Esophagus squamous epithelium (tissue), 5 donors: Measurements from ENCODE around the gene PPM1K. TPM values are rescaled to one million over a fixed set of nuclear protein-coding genes. Genes with fewer than 3 reads are reported as not detected.

ENCODE experiments used
- DNase-seq: peaks from one replicate; lab custom pipeline; 2025; lab: John Stamatoyannopoulos, UW
- H3K27ac ChIP-seq, 4 donors: fragments of 200-600 bp; sonication (generic); one replicate each; pipeline ENCODE4 v1.5.1; 2016 to 2019; ENCODE audit warnings: mild to moderate bottlenecking in 1 of 4
- H3K27me3 ChIP-seq, 4 donors: fragments of 200-600 bp; sonication (generic); 1 replicate in 3 of 4; 2 replicates in 1 of 4; pipeline versions ENCODE4 v1.5.1 to v1.6.0; 2017 to 2021; ENCODE audit warnings: antibody characterized with exemption in 1 of 4
- H3K36me3 ChIP-seq, 3 donors: fragments of 200-600 bp; sonication (generic); one replicate each; pipeline ENCODE4 v1.5.1; 2016 to 2019
- H3K4me1 ChIP-seq, 3 donors: fragments of 200-600 bp; sonication (generic); one replicate each; pipeline ENCODE4 v1.5.1; 2017 to 2019
- H3K4me3 ChIP-seq, 4 donors: fragments of 200-600 bp; sonication (generic); 1 replicate in 3 of 4; 2 replicates in 1 of 4; pipeline ENCODE4 v1.5.1; 2016 to 2019; ENCODE audit warnings: mild to moderate bottlenecking in 2 of 4, moderate library complexity in 1 of 4
- H3K9me3 ChIP-seq, 3 donors: fragments of 200-600 bp; sonication (generic); one replicate each; pipeline ENCODE4 v1.5.1; 2016 to 2019
- CTCF ChIP-seq, 6 experiments: fragments of 450-650 bp in 4 of 6; fragments of 200-600 bp in 2 of 6; sonication (generic) in 2 of 6; IDR thresholded peaks; one replicate each; pipeline ENCODE4 v1.5.1; 2016 to 2019; ENCODE audit warnings: antibody characterized with exemption in 6 of 6, mild to moderate bottlenecking in 4 of 6, moderate library complexity in 4 of 6
- POLR2A ChIP-seq, 4 donors: fragments of 450-650 bp; IDR thresholded peaks; one replicate each; pipeline ENCODE4 v1.6.1; 2017; ENCODE audit warnings: antibody characterized with exemption in 4 of 4, mild to moderate bottlenecking in 4 of 4, moderate library complexity in 3 of 4
- WGBS, 2 donors: methylation state at CpG; one replicate each; pipeline ENCODE4 v1.1.5; 2018; 5-methylcytosine and 5-hydroxymethylcytosine counted together
- intact Hi-C: fragments of 100-400 bp; cut with DNase I; formaldehyde crosslinking; loops from one replicate; pipeline ENCODE4 v1.15.0; 2022
- total RNA-seq, 4 donors: library from RNA; depleted of rRNA; stranded (reverse); fragments of >200 nt; gene quantifications; one replicate each; pipeline ENCODE4 v1.1.0, GENCODE V29; 2016
- donor health status: DM: yes; HTN: yes; CAD: no.

The PPM1K gene
- total RNA-seq, 4 donors from 2014 or later = 4.4 to 34.0 (median 11.7) TPM

- Histone ChIP-seq H3K27me3 (no peaks in the 10 kb centered on the region), H3K36me3 (peaks cover 0 to 33% (median 0%) of the 10 kb centered on the region in 3 donors), H3K4me1 (peaks cover 3 to 33% (median 7%) of the 10 kb centered on the region in 3 donors), H3K27ac (no peak overlapping the region), H3K9me3 (no peaks in the 10 kb centered on the region), H3K4me3 (no peak overlapping the region)
- TF ChIP-seq CTCF (IDR thresholded peaks at IDR 0.05) (no peak), POLR2A (IDR thresholded peaks at IDR 0.05) (no peak)
- DNase-seq = no peak
- intact Hi-C loops = no loop called here
- 92 to 98% methylated on average over 3 of the region's 3 CpGs for WGBS, 2 donors
These were observed 6.6 kb downstream of the PPM1K start for GRCh38 chr4:88277711-88278225.

GRCh38 chr4:88276952-88277710, 7.2 kb downstream of the PPM1K start:
- no peak overlapping the region for H3K4me3 ChIP-seq
- no peak for TF ChIP-seq POLR2A (IDR thresholded peaks at IDR 0.05)
- TF ChIP-seq CTCF (IDR thresholded peaks at IDR 0.05) = no peak
- H3K4me1 ChIP-seq = peaks cover 0 to 27% (median 3%) of the 10 kb centered on the region in 3 donors
- intact Hi-C loops = no loop called here
- no peaks in the 10 kb centered on the region for H3K27me3 ChIP-seq
- H3K9me3 ChIP-seq = no peaks in the 10 kb centered on the region
- peaks cover 0 to 34% (median 0%) of the 10 kb centered on the region in 3 donors for H3K36me3 ChIP-seq
- WGBS, 2 donors = 86 to 98% methylated on average over 8 of the region's 8 CpGs
- no peak for DNase-seq
- H3K27ac ChIP-seq = no peak overlapping the region

- DNase-seq = no peak
- H3K36me3 ChIP-seq = peaks cover 0 to 43% (median 0%) of the 10 kb centered on the region in 3 donors
- TF ChIP-seq POLR2A (IDR thresholded peaks at IDR 0.05) (no peak), CTCF (IDR thresholded peaks at IDR 0.05) (no peak)
- H3K27ac ChIP-seq = no peak overlapping the region
- WGBS, 2 donors = 84% methylated on average over 4 of the region's 4 CpGs
- intact Hi-C loops = no loop called here
- H3K4me3 ChIP-seq = no peak overlapping the region
- no peaks in the 10 kb centered on the region for H3K9me3 ChIP-seq
- no peaks in the 10 kb centered on the region for H3K27me3 ChIP-seq
- H3K4me1 ChIP-seq = peaks cover 0 to 16% (median 0%) of the 10 kb centered on the region in 3 donors
These were observed 8.3 kb downstream of the PPM1K start for GRCh38 chr4:88275949-88276515.

- Histone ChIP-seq H3K27me3 (no peaks in the 10 kb centered on the region), H3K4me1 (peaks cover 0 to 11% (median 0%) of the 10 kb centered on the region in 3 donors), H3K4me3 (no peak overlapping the region), H3K27ac (no peak overlapping the region), H3K36me3 (peaks cover 0 to 47% (median 0%) of the 10 kb centered on the region in 3 donors), H3K9me3 (no peaks in the 10 kb centered on the region)
- 58 to 59% methylated on average over 1 of the region's 1 CpG for WGBS, 2 donors
- DNase-seq = no peak
- intact Hi-C loops = no loop called here
- no peak for TF ChIP-seq POLR2A (IDR thresholded peaks at IDR 0.05)
- no peak for TF ChIP-seq CTCF (IDR thresholded peaks at IDR 0.05)
These were observed 8.8 kb downstream of the PPM1K start for GRCh38 chr4:88275516-88275915.

GRCh38 chr4:88268913-88269312, 15.4 kb downstream of the PPM1K start:
- WGBS, 2 donors = 89 to 91% methylated on average over 1 of the region's 1 CpG
- Histone ChIP-seq H3K27me3 (no peaks in the 10 kb centered on the region), H3K9me3 (no peaks in the 10 kb centered on the region), H3K36me3 (peaks cover 0 to 71% (median 13%) of the 10 kb centered on the region in 3 donors), H3K4me1 (no peaks in the 10 kb centered on the region), H3K4me3 (no peak overlapping the region), H3K27ac (no peak overlapping the region)
- DNase-seq = no peak
- intact Hi-C loops = no loop called here
- TF ChIP-seq POLR2A (IDR thresholded peaks at IDR 0.05) = no peak
- TF ChIP-seq CTCF (IDR thresholded peaks at IDR 0.05) = no peak
